ENCODE measurements around the gene DRAM2. TPM values are rescaled to one million over a fixed set of nuclear protein-coding genes. Genes with fewer than 3 reads are reported as not detected.
"Not testable (repeated sequence)": the region's sequence is repeated elsewhere in the genome, so short reads cannot be mapped to it uniquely, and the experiment has no call there.

DRAM2 gene
- total RNA-seq, 1 experiment from 2014 or later, result 60.2 TPM

GRCh38 chr1:111082421-111083203, 57.3 kb downstream of the DRAM2 start:
- no peak for DNase-seq (ENCODE audit: low read depth)

DNA sequence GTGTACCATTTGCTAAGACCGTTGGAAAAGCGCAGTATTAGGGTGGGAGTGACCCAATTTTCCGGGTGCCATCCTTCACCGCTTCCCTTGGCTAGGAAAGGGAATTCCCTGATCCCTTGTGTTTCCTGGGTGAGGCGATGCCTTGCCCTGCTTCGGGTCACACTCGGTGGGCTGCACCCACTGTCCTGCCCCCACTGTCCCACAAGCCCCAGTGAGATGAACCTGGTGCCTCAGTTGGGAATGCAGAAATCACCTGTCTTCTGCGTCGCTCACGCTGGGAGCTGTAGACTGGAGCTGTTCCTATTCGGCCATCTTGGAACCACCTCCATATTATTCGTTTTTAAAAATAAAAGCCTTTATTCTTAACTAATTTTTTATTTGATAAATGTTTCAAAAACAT, 60.6 kb downstream of the DRAM2 start:
- DNase-seq (ENCODE audit: low read depth), result not testable (repeated sequence)

- not testable (repeated sequence) for DNase-seq (ENCODE audit: low read depth)
Measured at GRCh38 chr1:111077312-111077711, 62.6 kb downstream of the DRAM2 start.

Other genes starting within 250 kb of the DRAM2 start
- 32.3 and 44.7 TPM in 2 replicates for gene LRIF1, start 176.2 kb downstream of the DRAM2 start, total RNA-seq (2014; rRNA removed; shearing (Covaris generic))
- gene CEPT1, start 130 bp upstream of the DRAM2 start, total RNA-seq (2014; rRNA removed; shearing (Covaris generic)), result 34.4 and 38.7 TPM in 2 replicates
- not detected in 2 replicates for gene DENND2D, start 60.6 kb upstream of the DRAM2 start, total RNA-seq (2014; rRNA removed; shearing (Covaris generic))
- 2.6 and 5.5 TPM in 2 replicates for gene CHI3L2, start 87.6 kb upstream of the DRAM2 start, total RNA-seq (2014; rRNA removed; shearing (Covaris generic))
- not detected in 2 replicates for gene CHIA, start 150.8 kb upstream of the DRAM2 start, total RNA-seq (2014; rRNA removed; shearing (Covaris generic))

Data from RPMI7951 (cell line).